ENCODE measurements around the gene TMEM18.

Gene TMEM18

GRCh38 chr2:643761-644160, 33.4 kb downstream of the TMEM18 start:
- Histone ChIP-seq H3K27ac (ENCODE audit: extremely low read depth, low read depth, low read length) (no peak overlapping the region), H3K4me1 (ENCODE audit: control insufficient read depth, insufficient read depth, low read length) (no peaks in the 10 kb centered on the region), H3K4me3 (ENCODE audit: low read depth, low read length) (no peak overlapping the region), H3K36me3 (ENCODE audit: control insufficient read depth in 2 of 2, insufficient read depth in 1 of 2, low read length in 2 of 2) (no peaks in the 10 kb centered on the region), H3K9me3 (ENCODE audit: control insufficient read depth, insufficient read depth, low read depth, low read length) (no peaks in the 10 kb centered on the region)
- TF ChIP-seq ZXDB (tag by site-specific recombination; IDR thresholded peaks at IDR 0.05): no peak
- no peak for TF ChIP-seq ZNF398 (tag by site-specific recombination; IDR thresholded peaks at IDR 0.05)
- TF ChIP-seq ZNF24 (tag by site-specific recombination; IDR thresholded peaks at IDR 0.05): no peak
- no peak for TF ChIP-seq ZNF324 (tag by site-specific recombination; IDR thresholded peaks at IDR 0.05)
- TF ChIP-seq ZFP69B (tag by site-specific recombination; IDR thresholded peaks at IDR 0.05): no peak
- TF ChIP-seq ZNF394 (tag by site-specific recombination; IDR thresholded peaks at IDR 0.05; ENCODE audit: borderline replicate concordance): no peak
- TF ChIP-seq KLF1 (tag by site-specific recombination; IDR thresholded peaks at IDR 0.05): no peak
- TF ChIP-seq ZSCAN4 (tag by site-specific recombination; IDR thresholded peaks at IDR 0.05): no peak
- no peak for TF ChIP-seq PRDM1 (tag by site-specific recombination; IDR thresholded peaks at IDR 0.05)
- TF ChIP-seq ZNF2 (tag by site-specific recombination; IDR thresholded peaks at IDR 0.05): no peak
- TF ChIP-seq PRDM4 (tag by site-specific recombination; IDR thresholded peaks at IDR 0.05): no peak
- no peak for TF ChIP-seq ZNF23 (tag by site-specific recombination; IDR thresholded peaks at IDR 0.05; ENCODE audit: borderline replicate concordance)
- no peak for TF ChIP-seq ZNF626 (tag by site-specific recombination; IDR thresholded peaks at IDR 0.05)
- no peak for TF ChIP-seq ELK4 (IDR thresholded peaks at IDR 0.05; ENCODE audit: borderline replicate concordance, low read depth, low read length)
- no peak for TF ChIP-seq ZBTB21 (tag by site-specific recombination; IDR thresholded peaks at IDR 0.05)
- TF ChIP-seq ZSCAN18 (tag by site-specific recombination; IDR thresholded peaks at IDR 0.05): no peak
- CTCF ChIA-PET: no interaction called here
- POLR2A ChIA-PET: no interaction called here

- Histone ChIP-seq H3K9me3 (ENCODE audit: control insufficient read depth, insufficient read depth, low read depth, low read length) (no peaks in the 10 kb centered on the region), H3K36me3 (ENCODE audit: control insufficient read depth in 2 of 2, insufficient read depth in 1 of 2, low read length in 2 of 2) (no peaks in the 10 kb centered on the region), H3K4me1 (ENCODE audit: control insufficient read depth, insufficient read depth, low read length) (no peaks in the 10 kb centered on the region), H3K4me3 (ENCODE audit: low read depth, low read length) (no peak overlapping the region), H3K27ac (ENCODE audit: extremely low read depth, low read depth, low read length) (no peak overlapping the region)
- POLR2A ChIA-PET: no interaction called here
- CTCF ChIA-PET: no interaction called here
- TF ChIP-seq ZNF266 (tag by site-specific recombination; IDR thresholded peaks at IDR 0.05; ENCODE audit: low read depth) (no peak), ZNF777 (tag by site-specific recombination; IDR thresholded peaks at IDR 0.05; ENCODE audit: borderline replicate concordance) (no peak), ZNF664 (tag by site-specific recombination; IDR thresholded peaks at IDR 0.05) (no peak), ZNF473 (tag by site-specific recombination; IDR thresholded peaks at IDR 0.05) (no peak), ZNF596 (tag by site-specific recombination; IDR thresholded peaks at IDR 0.05) (no peak), ZNF2 (tag by site-specific recombination; IDR thresholded peaks at IDR 0.05) (no peak), ZFP69B (tag by site-specific recombination; IDR thresholded peaks at IDR 0.05) (no peak), ZNF513 (tag by site-specific recombination; IDR thresholded peaks at IDR 0.05) (no peak), SETDB1 (IDR thresholded peaks at IDR 0.05; ENCODE audit: insufficient read length, low read length) (no peak), ZNF24 (tag by site-specific recombination; IDR thresholded peaks at IDR 0.05) (no peak), ZNF639 (tag by site-specific recombination; IDR thresholded peaks at IDR 0.05) (no peak), ZNF114 (tag by site-specific recombination; IDR thresholded peaks at IDR 0.05) (no peak), ZNF843 (tag by site-specific recombination; IDR thresholded peaks at IDR 0.05) (no peak)
Observed at GRCh38 chr2:643334-643733, 33.9 kb downstream of the TMEM18 start.

Measured in HEK293 (cell line).